Measurements from ENCODE around the gene SLC39A11.

GRCh38 chr17:72921347-72922054, 171.0 kb downstream of the SLC39A11 start:
- TF ChIP-seq POLR2A (IDR thresholded peaks at IDR 0.05) (no peak), CTCF (IDR thresholded peaks at IDR 0.05) (no peak)

All from thyroid gland (tissue), 4 donors.